Prostate gland (tissue), 2 donors: ENCODE results near the gene GBX1. TPM values are rescaled to one million over a fixed set of nuclear protein-coding genes. Genes with fewer than 3 reads are reported as not detected.

Source experiments
- DNase-seq: peaks from one replicate; pipeline ENCODE4 v3.0.0-alpha.2; 2019; ENCODE audit warnings: low spot score
- H3K27ac ChIP-seq, 2 donors: fragments of 200-600 bp; sonication (generic); 2 replicates each; pipeline ENCODE4 v1.5.1; 2017 to 2019
- H3K27me3 ChIP-seq: fragments of 200-600 bp; sonication (generic); replicated peaks from 2 replicates; pipeline ENCODE4 v1.5.1; 2019; ENCODE audit not compliant: insufficient read depth
- H3K36me3 ChIP-seq, 2 donors: fragments of 200-600 bp; sonication (generic); 1 replicate in 1 of 2; 2 replicates in 1 of 2; pipeline versions ENCODE4 v1.5.1 to v1.8.1; 2017 to 2019
- H3K4me1 ChIP-seq: fragments of 200-600 bp; sonication (generic); replicated peaks from 2 replicates; pipeline ENCODE4 v1.5.1; 2019
- H3K4me3 ChIP-seq, 2 donors: fragments of 200-600 bp; sonication (generic); 2 replicates each; pipeline ENCODE4 v1.5.1; 2017 to 2019
- H3K9me3 ChIP-seq: fragments of 200-600 bp; sonication (generic); 2 replicates; pipeline ENCODE4 v1.5.1; 2017
- CTCF ChIP-seq, 4 experiments: fragments of 200-600 bp in 2 of 4; fragments of 450-650 bp in 2 of 4; sonication (generic) in 2 of 4; IDR thresholded peaks; 1 replicate in 3 of 4; 2 replicates in 1 of 4; pipeline ENCODE4 v1.5.1; 2016 to 2019; ENCODE audit warnings: antibody characterized with exemption in 4 of 4, mild to moderate bottlenecking in 2 of 4, moderate library complexity in 2 of 4
- POLR2A ChIP-seq: fragments of 450-650 bp; IDR thresholded peaks from one replicate; pipeline ENCODE4 v1.6.1; 2016; ENCODE audit warnings: antibody characterized with exemption, mild to moderate bottlenecking
- POLR2AphosphoS5 ChIP-seq: sonication (generic); formaldehyde crosslinking; IDR thresholded peaks from one replicate; pipeline ENCODE4 v1.6.1; 2017; ENCODE audit warnings: antibody characterized with exemption
- WGBS: methylation state at CpG from one replicate; pipeline ENCODE4 v1.1.5; 2018; 5-methylcytosine and 5-hydroxymethylcytosine counted together
- intact Hi-C: fragments of 100-400 bp; cut with DNase I; formaldehyde crosslinking; loops from one replicate; pipeline ENCODE4 v1.14.2; 2022
- total RNA-seq, 2 donors: library from RNA; depleted of rRNA; stranded (reverse); fragments of >200 nt; gene quantifications; one replicate each; pipeline ENCODE4 v1.1.0, GENCODE V29; 2016

The GBX1 gene
- total RNA-seq, 2 donors from 2014 or later, result not detected

DNA sequence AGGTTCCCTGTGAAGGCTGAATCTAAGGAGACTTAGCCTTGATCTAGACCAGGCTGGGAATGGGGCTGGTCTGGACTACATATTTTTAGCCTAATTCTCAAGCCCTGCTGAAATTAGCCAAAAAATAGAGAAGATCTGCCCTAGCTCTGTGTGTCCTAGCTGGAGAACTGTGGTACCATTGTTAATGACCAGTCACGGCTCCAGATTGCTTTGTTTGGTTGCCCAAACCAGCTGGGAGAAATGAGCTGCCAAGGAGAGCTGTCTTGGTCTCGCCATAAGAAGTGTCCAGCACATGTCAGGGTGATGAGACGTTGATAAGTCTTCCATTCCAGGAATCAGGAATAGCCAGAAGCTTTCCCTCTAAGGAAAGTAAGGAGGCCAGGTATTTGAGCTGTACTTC lies 20.7 kb downstream of the GBX1 start:
- peaks cover 0 to 14% of the 10 kb centered on the region in 2 donors for H3K36me3 ChIP-seq
- TF ChIP-seq CTCF (IDR thresholded peaks at IDR 0.05), result no peak
- TF ChIP-seq POLR2A, result no peak
- no peak for TF ChIP-seq POLR2AphosphoS5
- DNase-seq, result no peak
- intact Hi-C loops, result no loop called here
- H3K27ac ChIP-seq, result no peak overlapping the region
- H3K4me3 ChIP-seq, result no peak overlapping the region
- no peaks in the 10 kb centered on the region for H3K4me1 ChIP-seq
- no peaks in the 10 kb centered on the region for H3K9me3 ChIP-seq
- H3K27me3 ChIP-seq, result no peaks in the 10 kb centered on the region
- 48% methylated on average over 3 of the region's 3 CpGs for whole genome bisulfite sequencing

- Histone ChIP-seq H3K27me3 (no peaks in the 10 kb centered on the region), H3K27ac (no peak overlapping the region), H3K4me1 (no peaks in the 10 kb centered on the region), H3K4me3 (no peak overlapping the region), H3K36me3 (peaks cover 0 to 14% of the 10 kb centered on the region in 2 donors), H3K9me3 (no peaks in the 10 kb centered on the region)
- TF ChIP-seq POLR2AphosphoS5, result no peak
- TF ChIP-seq CTCF (IDR thresholded peaks at IDR 0.05), result no peak
- no peak for TF ChIP-seq POLR2A
- intact Hi-C loops, result no loop called here
- DNase-seq, result no peak
- 98% methylated on average over 7 of the region's 7 CpGs for WGBS
Measured at GRCh38 chr7:151144387-151144786, 23.1 kb downstream of the GBX1 start.

DNA sequence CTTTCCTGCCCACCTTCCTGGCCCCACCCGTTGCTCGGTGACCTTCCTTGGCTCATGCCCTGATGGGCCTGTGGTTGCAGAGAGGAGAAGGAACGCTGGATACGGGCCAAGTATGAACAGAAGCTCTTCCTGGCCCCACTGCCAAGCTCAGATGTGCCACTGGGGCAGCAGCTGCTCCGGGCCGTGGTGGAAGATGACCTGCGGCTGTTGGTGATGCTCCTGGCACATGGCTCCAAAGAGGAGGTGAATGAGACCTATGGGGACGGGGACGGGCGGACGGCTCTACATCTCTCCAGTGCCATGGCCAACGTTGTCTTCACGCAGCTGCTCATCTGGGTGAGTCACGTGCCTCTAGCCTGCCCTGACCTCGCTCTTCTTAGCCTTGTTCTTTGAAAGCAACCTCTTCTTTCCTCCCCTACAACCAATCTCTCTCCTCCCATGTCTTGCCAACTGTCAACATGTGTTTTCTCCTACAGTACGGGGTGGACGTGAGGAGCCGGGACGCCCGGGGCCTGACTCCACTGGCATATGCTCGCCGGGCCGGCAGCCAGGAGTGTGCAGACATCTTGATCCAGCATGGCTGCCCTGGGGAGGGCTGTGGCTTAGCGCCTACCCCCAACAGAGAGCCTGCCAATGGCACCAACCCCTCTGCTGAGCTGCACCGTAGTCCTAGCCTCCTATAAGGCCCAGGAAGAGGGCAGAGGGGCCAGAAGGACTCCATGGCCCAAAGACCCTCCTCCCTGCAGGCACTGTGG lies 24.1 kb downstream of the GBX1 start:
- Histone ChIP-seq H3K4me3 (no peak overlapping the region), H3K27me3 (no peaks in the 10 kb centered on the region), H3K27ac (no peak overlapping the region), H3K9me3 (no peaks in the 10 kb centered on the region), H3K36me3 (peaks cover 0 to 15% of the 10 kb centered on the region in 2 donors), H3K4me1 (no peaks in the 10 kb centered on the region)
- intact Hi-C loops, result no loop called here
- WGBS, result 79% methylated on average over 25 of the region's 25 CpGs
- DNase-seq, result no peak
- TF ChIP-seq POLR2A (no peak), CTCF (IDR thresholded peaks at IDR 0.05) (no peak), POLR2AphosphoS5 (no peak)

- Histone ChIP-seq H3K36me3 (peaks cover 0 to 20% of the 10 kb centered on the region in 2 donors), H3K4me1 (no peaks in the 10 kb centered on the region), H3K27me3 (no peaks in the 10 kb centered on the region), H3K27ac (no peak overlapping the region), H3K4me3 (no peak overlapping the region), H3K9me3 (no peaks in the 10 kb centered on the region)
- TF ChIP-seq POLR2A (no peak), CTCF (IDR thresholded peaks at IDR 0.05) (no peak), POLR2AphosphoS5 (no peak)
- no peak for DNase-seq
- intact Hi-C loops, result no loop called here
- 69% methylated on average over 10 of the region's 10 CpGs for WGBS
Measured at GRCh38 chr7:151142686-151143040, 24.8 kb downstream of the GBX1 start.
